ENCODE results near the gene USP49.

USP49 gene

DNA sequence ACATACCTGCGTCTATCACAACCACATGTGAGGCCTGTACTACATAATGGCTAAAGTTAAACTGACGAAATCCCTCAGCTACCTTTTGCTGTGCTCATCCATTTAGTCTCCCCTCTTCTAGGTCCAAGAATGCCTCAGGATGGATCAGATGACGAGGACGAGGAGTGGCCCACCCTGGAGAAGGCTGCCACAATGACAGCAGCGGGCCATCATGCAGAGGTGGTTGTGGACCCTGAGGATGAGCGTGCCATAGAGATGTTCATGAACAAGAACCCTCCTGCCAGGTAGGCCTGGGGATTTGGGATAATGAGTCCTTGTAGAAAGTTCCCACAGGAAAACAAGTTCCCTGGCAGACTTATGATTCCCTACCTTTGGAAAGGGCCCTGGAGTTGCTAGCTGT is 32.1 kb upstream of the USP49 start:
- DNase-seq, result no peak

DNA sequence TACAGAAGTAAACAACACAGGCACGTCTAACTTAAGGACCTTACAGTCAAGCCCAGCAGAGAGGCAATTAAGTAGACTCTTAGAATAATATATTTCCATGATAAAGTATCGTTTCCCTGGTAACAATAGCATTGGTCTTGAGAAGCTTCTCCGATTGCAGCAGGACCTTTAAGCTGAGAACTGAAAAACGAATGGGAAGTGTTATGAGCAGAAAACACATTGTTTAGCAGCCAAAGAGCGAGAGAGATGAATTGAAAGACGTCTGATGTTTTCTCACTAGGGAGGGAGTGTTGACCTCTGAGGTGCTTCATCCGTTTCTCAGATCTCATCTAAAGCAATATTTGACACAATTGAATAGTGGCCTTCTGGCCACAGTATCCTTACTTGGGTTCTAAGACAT is 27.0 kb upstream of the USP49 start:
- DNase-seq, result no peak

DNA sequence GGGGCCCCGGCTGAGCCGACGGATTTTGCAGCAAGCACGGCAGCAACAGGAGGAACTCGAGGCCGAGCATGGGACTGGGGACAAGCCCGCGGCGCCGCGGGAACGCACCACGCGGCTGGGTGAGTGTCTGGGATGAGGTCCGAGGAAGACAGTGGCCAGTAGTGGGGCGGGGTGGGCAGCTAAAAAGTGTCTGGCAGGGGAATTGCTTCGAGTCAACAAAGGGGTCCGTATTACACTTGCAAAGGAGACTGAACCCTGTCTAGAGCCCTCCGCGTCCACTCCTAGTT is 26.5 kb upstream of the USP49 start:
- no peak for DNase-seq

DNA sequence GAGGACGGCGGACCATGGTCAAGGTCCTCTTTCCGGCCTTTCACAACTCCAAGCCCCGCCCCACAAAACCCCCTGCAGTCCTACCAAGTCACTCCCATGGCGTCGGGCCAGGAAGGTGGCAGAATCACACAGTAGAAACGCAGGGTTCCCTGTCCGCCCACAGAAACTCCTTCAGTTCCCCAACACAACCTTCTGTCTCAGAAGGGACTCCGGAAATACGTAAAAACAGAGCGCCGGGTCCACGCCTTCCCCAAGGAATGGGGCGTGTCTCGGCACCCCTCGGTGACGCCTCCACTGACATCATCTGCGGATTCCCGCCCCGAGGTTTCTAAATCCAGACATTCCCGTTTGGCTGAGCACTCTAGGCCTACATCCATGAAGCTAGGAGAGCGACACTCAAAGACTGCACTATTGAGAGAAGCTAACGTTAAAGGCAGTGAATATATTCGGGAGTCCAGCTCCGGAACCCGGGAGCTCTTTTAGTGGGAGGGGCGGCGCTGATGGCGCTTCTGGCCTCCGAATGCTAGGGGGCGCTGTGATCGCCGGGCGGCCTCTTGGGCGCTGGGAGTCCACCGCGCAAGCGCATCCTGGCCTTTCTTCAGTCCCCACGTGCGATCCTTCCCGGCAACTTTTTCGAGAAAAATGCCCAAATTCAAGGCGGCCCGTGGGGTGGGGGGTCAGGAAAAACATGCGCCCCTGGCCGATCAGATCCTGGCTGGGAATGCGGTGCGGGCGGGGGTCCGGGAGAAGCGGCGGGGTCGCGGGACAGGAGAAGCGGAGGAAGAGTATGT is 25.9 kb upstream of the USP49 start, which contains the start of the genes BYSL and MED20:
TSS of gene BYSL (plus strand) at position 579 of the 791 bp plus-strand sequence. CDS start at position 643, 64 bp downstream.
TSS of gene MED20 (minus strand) at position 219 of the 791 bp plus-strand sequence. CDS start at position 98, 121 bp downstream.
- DNase-seq, result peak; percentile 88

DNA sequence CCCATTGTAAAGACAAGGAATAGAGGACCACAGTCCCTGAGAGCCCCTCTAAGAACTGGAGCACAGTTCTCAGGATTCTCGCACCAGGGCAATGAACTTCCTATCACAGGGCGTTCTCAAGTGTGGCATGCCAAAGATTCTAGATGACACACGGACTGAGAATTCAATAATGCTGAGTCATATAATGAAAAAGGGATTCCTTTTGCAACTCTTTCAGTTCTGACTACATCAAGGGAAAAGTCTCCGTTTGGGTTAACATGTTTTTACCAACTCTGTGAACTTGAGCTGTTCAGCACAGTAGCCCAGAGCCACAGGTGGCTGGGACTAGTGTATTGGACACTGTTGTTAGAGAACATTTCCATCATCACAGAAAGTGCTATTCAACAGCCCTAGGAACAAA is 22.4 kb upstream of the USP49 start:
- DNase-seq, result no peak

DNA sequence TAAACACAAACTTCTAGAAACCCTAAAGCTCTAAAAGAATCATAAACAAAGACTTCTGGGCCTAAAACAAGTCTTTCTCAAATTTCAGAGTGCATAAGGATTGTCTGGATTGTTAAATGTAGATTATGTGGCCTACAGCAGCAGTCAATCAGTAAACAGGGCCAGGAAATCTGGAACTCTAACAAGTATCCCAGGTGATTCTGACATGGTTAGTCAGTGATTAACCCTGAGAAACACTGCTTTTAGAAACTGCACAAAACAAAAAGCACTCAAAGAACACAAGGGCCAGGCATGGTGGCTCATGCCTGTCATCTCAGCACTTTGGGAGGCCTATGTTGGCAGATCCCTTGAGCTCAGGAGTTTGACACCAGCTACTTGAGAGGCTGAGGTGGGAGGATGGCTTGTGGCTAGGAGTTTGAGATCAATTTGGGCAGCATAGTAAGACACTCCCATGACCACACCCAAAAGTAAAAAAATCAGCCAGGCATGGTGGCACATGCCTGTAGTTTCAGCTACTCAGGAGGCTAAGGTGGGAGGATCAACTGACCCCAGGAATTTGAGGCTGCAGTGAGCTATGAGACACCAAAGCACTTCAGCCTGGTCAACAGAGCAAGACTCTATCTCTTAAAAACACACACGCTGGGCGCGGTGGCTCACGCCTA is 19.8 kb upstream of the USP49 start:
- no peak for DNase-seq

DNA sequence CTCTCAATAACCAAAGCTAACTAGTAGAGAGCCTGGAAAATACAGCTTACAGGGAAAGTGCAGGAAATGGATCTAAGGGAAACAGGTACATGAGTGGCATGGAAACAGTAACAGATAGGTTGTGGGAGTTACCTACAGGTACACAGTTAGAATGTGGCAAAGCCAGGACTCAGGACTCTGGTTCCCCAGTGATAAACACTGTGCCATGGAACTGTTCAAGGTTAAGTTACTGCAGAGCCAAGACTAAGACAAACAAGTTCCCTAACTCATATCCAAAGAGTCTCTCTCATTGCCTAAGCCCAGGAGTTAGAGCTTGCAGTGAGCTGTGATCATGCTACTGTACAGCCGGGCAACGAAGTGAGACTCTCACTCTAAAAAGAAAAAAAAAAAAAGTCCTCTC is 19.2 kb upstream of the USP49 start:
- no peak for DNase-seq

DNA sequence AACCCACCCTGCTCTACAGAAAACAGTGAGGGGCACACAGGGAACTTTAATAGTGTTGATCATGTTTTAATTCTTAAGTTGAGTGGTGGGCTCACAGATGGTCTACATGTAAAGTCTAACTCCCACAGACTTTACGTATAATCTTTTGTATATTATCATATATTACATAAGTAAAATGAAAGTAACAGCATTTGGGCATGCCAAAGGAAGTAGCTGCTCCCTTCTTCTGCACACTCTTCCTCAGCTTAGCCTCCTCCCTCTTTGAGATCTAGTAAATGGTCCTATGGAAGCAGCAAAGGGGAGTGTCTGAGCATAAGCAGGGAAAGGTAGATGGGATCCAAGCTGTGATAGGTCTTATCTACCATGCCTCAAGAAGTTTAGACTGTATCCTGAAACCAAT is 14.6 kb upstream of the USP49 start:
- no peak for DNase-seq

DNA sequence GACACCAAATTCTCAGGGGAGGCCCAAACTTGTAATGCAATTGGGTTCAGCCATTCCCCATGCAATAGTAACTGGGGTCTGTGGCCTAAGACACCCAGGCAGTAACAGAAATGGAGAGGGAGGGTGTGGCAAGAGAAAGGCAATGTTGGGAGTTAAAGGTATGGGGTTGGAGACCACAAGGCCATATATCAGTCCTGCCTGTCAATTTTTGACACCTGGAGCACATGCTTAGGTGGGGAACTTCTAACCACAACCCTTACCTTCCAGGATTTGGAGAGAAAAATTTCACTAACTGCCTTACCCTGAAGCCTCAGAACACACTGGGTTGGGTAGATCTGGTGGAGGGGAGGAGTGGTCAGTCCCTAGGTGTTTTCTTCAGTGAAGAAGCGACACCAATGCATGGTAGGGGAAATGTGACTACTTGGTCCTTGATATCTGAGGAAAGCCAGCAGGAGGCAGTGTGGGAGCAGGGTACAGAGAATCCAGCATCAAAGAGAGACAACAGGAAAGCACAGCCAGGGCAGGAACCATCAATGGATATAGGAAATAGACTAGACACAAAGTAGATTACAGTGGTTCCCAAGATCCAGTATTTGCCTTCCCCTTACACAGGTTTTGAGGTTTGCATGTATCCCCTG is 6.8 kb upstream of the USP49 start:
- no peak for DNase-seq

DNA sequence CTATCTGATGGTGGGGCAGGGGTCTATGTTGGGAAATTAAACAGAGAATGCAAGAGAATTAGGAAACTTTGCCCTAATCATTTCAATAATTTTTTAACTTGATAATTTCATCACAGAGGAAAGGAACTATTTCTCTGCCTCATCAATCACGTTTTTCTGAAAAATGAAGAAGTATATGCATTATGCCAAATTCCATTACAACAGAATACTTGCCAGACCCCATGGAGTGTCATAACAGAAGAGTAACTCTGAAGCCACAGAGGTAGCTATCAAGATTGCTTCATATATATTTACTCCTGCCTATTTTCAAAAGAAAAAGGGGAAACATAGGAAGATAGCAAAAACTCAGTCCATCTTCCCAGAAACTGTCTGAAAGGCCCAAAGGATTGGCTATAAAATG is 5.7 kb upstream of the USP49 start:
- no peak for DNase-seq

DNA sequence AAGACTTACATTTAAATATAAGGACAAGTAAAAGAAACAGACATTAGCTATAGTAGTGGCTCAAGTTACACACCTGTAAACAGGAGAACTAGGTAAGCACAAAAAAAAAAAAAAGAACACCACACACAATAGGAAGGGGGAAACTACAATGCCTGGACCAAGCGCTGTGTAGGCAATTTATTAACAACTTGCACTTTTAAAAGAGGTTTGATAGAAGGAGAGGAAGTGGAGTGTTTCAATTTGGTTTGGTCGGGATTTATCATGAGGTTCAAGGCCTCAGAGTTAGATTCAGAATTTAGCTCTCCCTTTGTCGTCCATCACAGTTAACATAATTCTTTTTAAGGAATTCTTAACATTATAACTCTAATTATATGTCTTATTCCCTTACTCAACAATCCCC is 1.1 kb upstream of the USP49 start:
- no peak for DNase-seq

DNA sequence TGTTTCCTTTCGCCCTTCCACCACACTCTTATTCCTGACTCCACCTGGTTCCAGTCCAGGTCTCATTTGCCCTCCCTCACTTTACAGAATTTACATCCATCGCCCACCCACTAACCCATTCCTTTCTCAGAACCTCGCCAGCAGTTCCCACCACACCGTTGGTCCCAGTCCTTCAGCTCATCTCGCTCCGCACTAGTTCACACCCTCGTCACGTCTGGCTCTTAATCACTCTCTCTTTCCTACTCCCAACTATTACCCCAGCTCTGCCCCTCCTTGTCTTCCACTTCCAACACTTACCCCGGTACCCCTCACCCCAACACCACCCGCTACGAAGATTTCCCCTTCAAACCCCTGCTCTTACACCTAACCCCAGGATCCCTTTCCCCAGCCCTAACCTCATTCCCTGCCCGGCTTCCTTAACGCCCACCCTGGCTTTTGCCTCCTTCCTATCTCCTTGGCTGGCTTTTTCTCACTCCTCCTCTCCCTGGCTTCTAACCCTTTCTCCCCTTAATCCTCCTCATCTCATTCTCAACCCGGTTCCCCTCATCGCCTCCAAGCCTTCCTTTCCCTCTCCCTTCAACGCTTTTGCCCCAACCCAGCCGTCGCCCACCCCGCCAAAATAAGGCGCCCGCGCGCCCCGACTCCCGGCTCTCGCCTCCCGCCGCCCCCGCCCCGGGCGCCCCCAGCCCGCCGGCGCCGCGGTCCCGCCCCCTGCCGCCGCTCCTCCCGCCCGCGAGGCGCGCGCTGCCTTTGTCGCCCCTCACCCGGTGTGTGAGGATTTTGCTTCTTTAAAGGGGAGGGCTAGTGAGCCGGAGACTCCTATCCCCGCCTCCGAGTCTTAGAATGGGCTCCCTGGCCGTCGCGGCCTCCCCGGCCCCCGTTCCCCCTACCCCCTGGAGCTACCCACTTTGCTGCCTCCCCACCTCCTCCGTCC is 542 bp downstream of the USP49 start:
- no peak for DNase-seq

DNA sequence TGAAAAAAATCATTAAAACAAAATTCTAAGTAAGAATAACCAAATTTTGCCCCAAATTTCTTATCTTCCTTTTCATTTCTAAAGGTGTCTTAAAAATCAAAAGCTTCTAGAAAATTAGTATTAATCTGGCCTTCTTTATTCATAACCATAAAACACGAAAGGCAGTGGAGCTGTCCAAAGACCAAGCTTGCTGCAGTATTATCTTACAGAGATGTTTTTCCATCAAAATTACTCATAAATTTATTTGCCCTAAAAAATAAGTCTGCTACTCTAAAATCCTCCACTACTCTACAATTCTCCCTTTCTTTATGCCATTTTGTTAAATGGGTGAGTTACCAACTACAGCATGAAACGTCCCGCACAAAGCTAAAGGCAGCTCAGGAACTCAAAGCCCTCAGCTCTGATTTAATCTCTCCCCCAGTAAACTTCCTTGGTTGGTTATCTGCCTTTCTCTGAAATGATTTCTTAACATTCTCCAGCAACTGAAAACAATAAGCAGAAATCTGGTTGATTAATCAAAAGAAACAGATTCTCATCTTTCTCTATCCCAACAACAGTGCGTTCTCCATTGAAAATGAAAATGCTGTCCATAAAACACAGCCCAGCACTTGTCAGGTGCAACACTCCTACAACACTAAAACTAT is 2.1 kb downstream of the USP49 start:
- DNase-seq, result no peak

DNA sequence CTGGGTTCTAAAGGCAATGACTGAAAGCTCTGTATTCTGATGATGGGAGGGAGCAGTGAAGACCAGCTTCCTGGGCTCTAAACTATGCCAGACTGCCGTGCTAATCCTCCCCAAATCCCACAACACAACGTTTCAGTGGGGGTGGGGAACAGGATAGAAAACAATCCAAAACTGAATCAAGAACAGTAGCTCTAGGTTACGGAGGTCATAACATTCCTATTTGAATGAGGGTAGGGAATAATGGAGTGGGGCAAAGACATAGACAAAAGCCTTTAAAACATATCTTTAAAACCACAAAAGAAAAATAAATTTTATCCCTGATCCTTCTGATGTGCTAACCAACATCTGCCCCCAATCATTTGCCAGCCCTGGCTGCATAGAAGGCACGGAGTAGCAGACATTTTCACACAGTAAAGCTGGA is 7.8 kb downstream of the USP49 start:
- no peak for DNase-seq

DNA sequence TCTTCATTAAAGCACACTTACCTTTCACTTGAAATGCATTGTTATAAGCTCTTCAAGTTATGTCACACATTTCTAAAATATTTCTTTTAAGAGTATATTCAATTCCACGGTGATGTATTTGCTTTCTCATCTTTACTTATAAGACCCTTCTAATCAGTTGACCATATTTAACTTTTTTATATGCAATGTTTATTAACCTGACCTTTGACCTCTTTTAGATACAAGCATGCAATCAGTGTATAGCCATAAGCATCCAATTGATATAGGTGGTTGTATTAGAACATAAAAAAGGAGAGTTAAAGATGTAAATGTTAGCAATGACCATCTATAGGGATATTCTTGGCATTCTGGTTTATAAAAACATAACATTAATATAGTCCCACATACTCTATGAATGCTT is 9.2 kb downstream of the USP49 start:
- no peak for DNase-seq

DNA sequence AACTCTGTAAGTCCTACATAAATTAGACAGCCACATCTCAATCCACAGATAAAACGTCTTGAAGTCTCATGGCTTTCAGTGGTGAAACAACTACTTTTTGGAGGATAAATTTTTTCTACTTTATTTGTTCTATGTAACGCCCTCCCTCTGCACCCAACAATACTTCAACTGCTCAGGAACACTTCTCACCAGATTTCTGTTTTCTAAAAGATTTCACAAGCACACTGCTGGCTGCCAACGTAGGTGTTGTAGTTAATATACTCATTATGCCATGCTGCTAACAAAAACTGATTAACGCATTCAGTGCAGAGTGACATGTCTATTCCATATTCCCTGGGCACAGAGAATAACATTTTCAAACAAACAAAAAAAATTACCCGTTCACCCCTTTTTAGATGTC is 10.2 kb downstream of the USP49 start:
- DNase-seq, result no peak

DNA sequence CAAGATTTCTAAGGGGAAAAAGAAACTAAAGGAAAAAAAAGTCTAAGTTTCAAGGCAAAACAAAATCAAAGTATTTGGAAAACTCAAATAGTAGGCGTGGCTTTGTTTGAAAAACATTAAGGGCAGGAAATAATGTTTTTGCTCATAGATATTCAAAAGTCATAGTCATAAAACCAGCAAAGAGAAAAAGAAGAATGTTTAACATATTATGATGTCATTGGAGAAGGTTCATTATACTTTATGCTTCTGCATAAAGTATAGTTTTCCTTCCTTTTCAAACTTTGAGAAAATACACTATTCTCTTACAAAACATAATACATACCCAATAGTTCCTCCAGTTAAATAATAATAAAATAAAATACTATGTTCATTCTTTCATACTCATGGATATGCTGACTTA is 13.7 kb downstream of the USP49 start:
- DNase-seq, result no peak

DNA sequence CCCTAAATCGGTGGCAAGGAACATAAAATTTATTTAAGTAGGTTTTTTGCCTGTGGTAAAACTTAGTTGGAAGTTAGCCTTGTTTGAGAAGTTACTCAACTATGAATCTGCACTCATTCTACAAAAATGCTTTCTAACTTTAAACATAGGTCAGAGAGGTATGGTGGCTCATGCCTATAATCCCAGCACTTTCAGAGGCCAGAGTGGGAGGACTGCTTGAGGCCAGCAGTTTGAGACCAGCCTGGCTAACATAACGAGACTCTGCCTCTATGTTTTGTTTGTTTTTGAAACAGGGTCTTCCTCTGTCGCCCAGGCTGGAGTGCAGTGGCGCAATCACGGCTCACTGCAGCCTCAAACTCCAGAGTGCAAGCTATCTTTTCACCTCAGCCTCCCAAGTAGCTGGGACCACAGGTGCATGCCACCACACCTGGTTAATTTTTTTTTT is 16.2 kb downstream of the USP49 start:
- no peak for DNase-seq

DNA sequence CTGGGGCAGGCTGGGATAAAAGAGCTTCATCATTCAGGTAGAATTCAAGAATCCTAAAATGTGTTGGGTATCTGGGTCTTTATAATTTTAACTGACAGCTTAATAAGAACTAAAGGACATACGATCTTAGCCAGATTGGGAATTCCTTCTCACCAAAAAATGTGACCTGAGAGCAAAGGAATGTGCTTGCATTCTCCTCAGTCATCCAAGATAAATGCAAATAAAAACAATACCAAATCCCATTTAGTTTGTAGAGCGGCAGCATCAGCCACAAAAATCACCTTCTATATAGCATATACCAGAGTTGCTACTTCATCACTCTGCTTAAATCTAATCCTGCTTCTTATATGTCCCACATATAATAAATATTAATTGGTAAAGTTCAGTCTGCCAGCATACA is 16.9 kb downstream of the USP49 start:
- DNase-seq, result no peak

DNA sequence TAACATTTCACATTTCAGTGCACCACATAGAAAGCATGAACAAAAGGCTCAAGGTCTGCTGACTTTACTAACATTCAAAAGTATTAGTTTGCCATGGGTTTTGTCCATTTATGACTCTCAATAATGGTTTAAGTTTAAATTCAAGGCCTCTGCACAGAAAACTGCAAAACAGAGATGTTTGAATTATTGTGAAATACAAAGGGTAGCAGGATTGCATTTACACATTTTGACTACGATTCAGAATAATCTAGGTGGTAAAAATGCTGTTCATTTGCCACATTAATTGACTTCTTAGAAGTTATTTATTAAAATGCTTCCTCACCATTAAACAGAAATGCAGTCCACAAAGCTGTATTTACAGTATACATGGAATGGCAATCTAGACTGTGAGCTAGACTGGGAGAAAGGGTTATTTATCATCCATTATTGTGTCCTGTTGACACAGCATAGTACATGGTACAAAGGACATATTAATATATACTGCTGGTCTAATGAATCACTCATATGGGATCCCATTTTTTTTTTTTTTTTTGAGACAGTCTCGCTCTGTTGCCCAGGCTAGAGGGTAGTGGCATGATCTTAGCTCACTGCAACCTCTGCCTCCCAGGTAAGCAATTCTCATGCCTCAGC is 18.0 kb downstream of the USP49 start:
- DNase-seq, result no peak

DNA sequence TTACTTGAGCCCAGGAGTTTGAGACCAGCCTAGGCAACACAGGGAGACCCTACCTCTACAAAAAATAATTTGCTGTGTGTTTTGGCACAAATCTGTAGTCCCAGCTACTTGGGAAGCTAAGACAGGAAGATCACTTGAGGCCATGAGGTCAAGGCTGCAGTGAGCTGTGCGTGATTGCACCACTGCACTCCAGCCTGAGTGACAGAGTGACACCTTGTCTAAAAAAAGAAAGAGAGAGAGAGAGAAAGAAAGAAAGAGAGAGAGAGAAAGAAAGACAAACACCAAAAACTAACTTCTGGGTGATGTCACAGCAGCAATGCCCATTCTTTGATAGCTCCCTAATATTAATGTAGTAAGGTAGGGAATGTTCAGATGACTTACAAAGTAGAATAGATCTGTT is 20.4 kb downstream of the USP49 start:
- DNase-seq, result peak; percentile 23

DNA sequence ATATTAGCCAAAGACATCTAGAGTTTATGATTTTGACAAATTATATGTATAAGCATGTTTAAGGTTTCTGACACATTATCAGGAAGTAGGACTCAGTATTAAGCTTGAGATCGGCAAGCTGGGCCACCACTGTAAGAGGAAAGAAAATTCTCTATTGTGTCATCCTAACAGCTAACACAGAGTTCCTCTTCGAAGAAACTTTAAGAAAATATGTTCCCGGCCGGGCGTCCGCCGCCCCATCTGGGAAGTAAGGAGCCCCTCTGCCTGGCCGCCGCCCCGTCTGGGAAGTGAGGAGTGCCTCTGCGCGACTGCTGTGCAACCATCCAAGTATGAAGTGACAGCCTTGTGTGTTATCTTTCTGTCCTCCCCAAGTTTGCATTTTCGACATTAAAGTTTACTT is 23.0 kb downstream of the USP49 start:
- DNase-seq, result no peak

Measured in NK-92 treated with Interleukin-12 subunit alpha and Interleukin-12 subunit beta, amount 100 ng/mL, for 24 hours (cell line).